CD4-positive, alpha-beta T cell (primary cell): ENCODE measurements around the gene RARG. TPM values are rescaled to one million over a fixed set of nuclear protein-coding genes. Genes with fewer than 3 reads are reported as not detected.

Source experiments
- ATAC-seq: fragments of 200-7000 bp; cut with Tn5 transposase; one replicate; pipeline ENCODE4 v1.10.0; 2022; ENCODE audit warnings: mild to moderate bottlenecking; ENCODE audit not compliant: poor library complexity
- CTCF ChIA-PET: fragments of 350-600 bp; sonication (Branson Sonifier 250); formaldehyde crosslinking; loops from one replicate; lab custom pipeline; 2021; ENCODE audit warnings: antibody characterized with exemption, inconsistent platforms; lab: Charles Lee
- POLR2A ChIA-PET: fragments of 350-600 bp; sonication (Branson Sonifier 250); formaldehyde crosslinking; loops from one replicate; lab custom pipeline; 2021; ENCODE audit warnings: antibody characterized with exemption, inconsistent platforms; lab: Charles Lee
- DNase-seq, 14 experiments: peaks; one replicate each; pipeline ENCODE4 v3.0.0-alpha.2; 2013 to 2020; ENCODE audit warnings: mixed read lengths in 2 of 14
- H3K27ac ChIP-seq, 2 donors: one replicate each; pipeline versions ENCODE4 v1.5.1 to v1.7.0; 2013; ENCODE audit warnings: low read length in 2 of 2, low read depth in 1 of 2, mild to moderate bottlenecking in 1 of 2
- H3K27me3 ChIP-seq, 2 experiments: 1 replicate in 1 of 2; 2 replicates in 1 of 2; pipeline versions ENCODE4 v1.6.1 to v1.7.0; 2013; ENCODE audit warnings: low read length in 2 of 2, control low read depth in 1 of 2, mild to moderate bottlenecking in 1 of 2, moderate library complexity in 1 of 2; ENCODE audit not compliant: insufficient read depth in 2 of 2, control insufficient read depth in 1 of 2
- H3K36me3 ChIP-seq: one replicate; pipeline ENCODE4 v1.6.1; 2013; ENCODE audit warnings: low read length, control low read depth; ENCODE audit not compliant: insufficient read depth
- H3K4me1 ChIP-seq: one replicate; pipeline ENCODE4 v1.6.1; 2013; ENCODE audit warnings: low read length, control low read depth; ENCODE audit not compliant: insufficient read depth
- H3K4me3 ChIP-seq: one replicate; pipeline ENCODE4 v1.5.1; 2013; ENCODE audit warnings: mild to moderate bottlenecking, low read length, moderate library complexity
- H3K9me3 ChIP-seq, 2 experiments: 1 replicate in 1 of 2; 2 replicates in 1 of 2; pipeline versions ENCODE4 v1.6.1 to v1.7.0; 2013; ENCODE audit warnings: low read length in 2 of 2, mild to moderate bottlenecking in 2 of 2, control low read depth in 1 of 2, moderate library complexity in 1 of 2; ENCODE audit not compliant: control insufficient read depth in 1 of 2, insufficient read depth in 1 of 2
- H3K27ac Mint-ChIP-seq: one replicate; pipeline ENCODE4 v1.8.0; 2020; ENCODE audit warnings: mixed read lengths
- H3K27me3 Mint-ChIP-seq: one replicate; pipeline ENCODE4 v1.8.0; 2021; ENCODE audit warnings: mixed read lengths
- H3K36me3 Mint-ChIP-seq: one replicate; pipeline ENCODE4 v1.8.0; 2021; ENCODE audit warnings: low read depth, mixed read lengths
- H3K4me1 Mint-ChIP-seq: one replicate; pipeline ENCODE4 v1.8.0; 2021; ENCODE audit warnings: low read depth, mixed read lengths
- H3K4me3 Mint-ChIP-seq: one replicate; pipeline ENCODE4 v1.8.0; 2020; ENCODE audit warnings: mild to moderate bottlenecking, mixed read lengths
- H3K9me3 Mint-ChIP-seq: one replicate; pipeline ENCODE4 v1.8.0; 2020; ENCODE audit warnings: mixed read lengths
- intact Hi-C, 2 experiments: fragments of 100-400 bp; cut with DNase I in 1 of 2; cut with micrococcal nuclease in 1 of 2; formaldehyde crosslinking; loops; one replicate each; pipeline versions ENCODE4 v1.15.1 to v1.9.0; 2023 to 2025; cut with DNase I, micrococcal nuclease
- polyA plus RNA-seq, 2 donors: library from polyadenylated mRNA; unstranded; fragments of 120-200 nt; gene quantifications; one replicate each; pipeline ENCODE4 v1.2.1, GENCODE V29; 2013
- total RNA-seq, 174 experiments: library from RNA in 2 of 174; stranded (reverse) in 2 of 174; gene quantifications; one replicate each; pipeline ENCODE4 v1.2.3 and lab custom pipeline; 2021 to 2026
- TF ChIP-seq, protein P1 (sequence below): fragments of 200-600 bp; IDR thresholded peaks from one replicate; pipeline ENCODE4 v1.8.0; 2022; ENCODE audit warnings: antibody characterized with exemption, mild to moderate bottlenecking

RARG gene
- total RNA-seq, result 10 to 100 TPM; 14.0 to 15.8 TPM
- polyA plus RNA-seq (2013, experiment 1 of 2), result 26.2 TPM
- 30.5 TPM for polyA plus RNA-seq (2013, experiment 2 of 2)
- total RNA-seq (lab: John Stamatoyannopoulos, UW), result 11.9 to 88.3 (median 35.8) reads per million in 172 experiments

- no peaks in the 10 kb centered on the region for H3K27me3 ChIP-seq
- Mint-ChIP-seq H3K27me3 (no peaks in the 10 kb centered on the region), H3K4me1 (peaks cover 72% of the 10 kb centered on the region), H3K4me3 (peak within 1 kb of the TSS; percentile 91), H3K9me3 (no peaks in the 10 kb centered on the region), H3K36me3 (no peaks in the 10 kb centered on the region), H3K27ac (peak within 1 kb of the TSS; percentile 81)
- H3K27ac ChIP-seq, result peak within 1 kb of the TSS; percentile 55 to 86
- peaks cover 93% of the 10 kb centered on the region for H3K4me1 ChIP-seq
- intact Hi-C loops, result loop anchor here (1.0 to 2.0 kb wide), 2 partner anchors 10 to 19 kb away; no protein-coding TSS in a partner anchor
- ChIA-PET POLR2A (interaction anchor here (0.9 to 3.4 kb wide), 3 partner anchors 9 to 12 kb away, joined by 3 to 21 read pairs (median 6); no protein-coding TSS in a partner anchor), CTCF (interaction anchor here (2.3 kb wide), 1 partner anchor 18 kb away, joined by 8 read pairs; no protein-coding TSS in a partner anchor)
- peak in 12 of 14 experiments; percentile 47 to 86 (median 66) for DNase-seq
- H3K4me3 ChIP-seq, result peak within 1 kb of the TSS; percentile 55
- no peaks in the 10 kb centered on the region for H3K9me3 ChIP-seq
- TF ChIP-seq, protein P1, sequence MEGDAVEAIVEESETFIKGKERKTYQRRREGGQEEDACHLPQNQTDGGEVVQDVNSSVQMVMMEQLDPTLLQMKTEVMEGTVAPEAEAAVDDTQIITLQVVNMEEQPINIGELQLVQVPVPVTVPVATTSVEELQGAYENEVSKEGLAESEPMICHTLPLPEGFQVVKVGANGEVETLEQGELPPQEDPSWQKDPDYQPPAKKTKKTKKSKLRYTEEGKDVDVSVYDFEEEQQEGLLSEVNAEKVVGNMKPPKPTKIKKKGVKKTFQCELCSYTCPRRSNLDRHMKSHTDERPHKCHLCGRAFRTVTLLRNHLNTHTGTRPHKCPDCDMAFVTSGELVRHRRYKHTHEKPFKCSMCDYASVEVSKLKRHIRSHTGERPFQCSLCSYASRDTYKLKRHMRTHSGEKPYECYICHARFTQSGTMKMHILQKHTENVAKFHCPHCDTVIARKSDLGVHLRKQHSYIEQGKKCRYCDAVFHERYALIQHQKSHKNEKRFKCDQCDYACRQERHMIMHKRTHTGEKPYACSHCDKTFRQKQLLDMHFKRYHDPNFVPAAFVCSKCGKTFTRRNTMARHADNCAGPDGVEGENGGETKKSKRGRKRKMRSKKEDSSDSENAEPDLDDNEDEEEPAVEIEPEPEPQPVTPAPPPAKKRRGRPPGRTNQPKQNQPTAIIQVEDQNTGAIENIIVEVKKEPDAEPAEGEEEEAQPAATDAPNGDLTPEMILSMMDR, result no peak
- peak; percentile 66 for ATAC-seq
- peaks cover 5% of the 10 kb centered on the region for H3K36me3 ChIP-seq
Measured at GRCh38 chr12:53231921-53232645, at the start of gene RARG. Gene RARG (minus strand): TSS chr12:53232209. CDS start chr12:53227545, 4,664 bp downstream.

- Mint-ChIP-seq H3K27ac (no peak overlapping the region), H3K36me3 (no peaks in the 10 kb centered on the region), H3K4me1 (no peaks in the 10 kb centered on the region), H3K27me3 (no peaks in the 10 kb centered on the region), H3K4me3 (no peak overlapping the region), H3K9me3 (no peaks in the 10 kb centered on the region)
- DNase-seq (no peak), ATAC-seq (no peak)
- intact Hi-C loops, result no loop called here
- no peak overlapping the region for H3K4me3 ChIP-seq
- ChIA-PET POLR2A (no interaction called here), CTCF (no interaction called here)
- H3K4me1 ChIP-seq, result no peaks in the 10 kb centered on the region
- H3K36me3 ChIP-seq, result no peaks in the 10 kb centered on the region
- TF ChIP-seq, protein P1, result no peak
- H3K27me3 ChIP-seq, result no peaks in the 10 kb centered on the region
- no peaks in the 10 kb centered on the region for H3K9me3 ChIP-seq
- no peak overlapping the region for H3K27ac ChIP-seq
Measured at GRCh38 chr12:53279888-53280498, 48.0 kb upstream of the RARG start.

DNA sequence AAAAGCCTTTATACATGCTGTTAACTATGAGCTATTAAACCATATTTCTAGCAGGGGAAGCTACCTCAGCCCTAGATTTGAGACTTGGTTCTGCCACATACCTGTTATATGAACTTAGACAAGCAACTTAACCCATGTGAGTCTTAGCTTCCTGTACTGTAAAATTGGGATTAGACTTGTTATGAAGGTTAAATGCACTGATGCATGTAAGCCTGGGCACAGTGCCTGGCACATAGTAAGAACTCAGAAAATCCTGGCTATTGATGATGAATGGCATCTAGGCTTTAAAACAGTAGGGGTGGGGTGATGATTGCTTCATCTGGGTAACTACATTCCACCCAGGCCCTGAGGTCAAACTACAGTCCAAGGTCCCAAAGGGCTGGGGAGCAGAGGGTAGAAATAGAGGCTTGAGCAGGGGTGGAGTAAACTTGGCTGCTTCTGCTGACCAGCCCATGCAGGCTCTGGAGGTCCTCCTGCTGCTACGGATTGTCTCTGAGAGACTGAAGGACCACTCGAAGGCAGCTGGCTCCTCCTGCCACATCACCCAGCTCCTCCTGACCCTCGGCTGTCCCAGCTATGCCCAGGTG, 47.4 kb upstream of the RARG start:
- TF ChIP-seq, protein P1, result no peak
- DNase-seq (no peak), ATAC-seq (no peak)
- Histone ChIP-seq H3K27ac (no peak overlapping the region), H3K9me3 (no peaks in the 10 kb centered on the region), H3K4me3 (no peak overlapping the region), H3K4me1 (no peaks in the 10 kb centered on the region), H3K36me3 (no peaks in the 10 kb centered on the region), H3K27me3 (no peaks in the 10 kb centered on the region)
- intact Hi-C loops, result no loop called here
- CTCF ChIA-PET, result no interaction called here
- no peak overlapping the region for H3K4me3 Mint-ChIP-seq
- no peaks in the 10 kb centered on the region for H3K9me3 Mint-ChIP-seq
- no peaks in the 10 kb centered on the region for H3K4me1 Mint-ChIP-seq
- POLR2A ChIA-PET, result no interaction called here
- H3K27ac Mint-ChIP-seq, result no peak overlapping the region
- H3K36me3 Mint-ChIP-seq, result no peaks in the 10 kb centered on the region
- no peaks in the 10 kb centered on the region for H3K27me3 Mint-ChIP-seq
